GM18511 (cell line): Measurements from ENCODE around the gene MICAL3.
"Not testable (repeated sequence)": the region's sequence is repeated elsewhere in the genome, so short reads cannot be mapped to it uniquely, and the experiment has no call there.

Experiments
- ATAC-seq: cut with Tn5 transposase; IDR thresholded peaks from one replicate; pipeline ENCODE4 v1.9.1; 2021; ENCODE audit warnings: mild to moderate bottlenecking, moderate library complexity; ENCODE audit not compliant: unreplicated experiment

Gene MICAL3

GRCh38 chr22:18024276-18024939 lies at the start of gene MICAL3:
Gene MICAL3, minus strand, starts transcription at chr22:18024561. Its CDS starts 117,749 bp downstream, at chr22:17906812.
- ATAC-seq = no peak

- not testable (repeated sequence) for ATAC-seq
Observed at GRCh38 chr22:18073927-18074326, 49.6 kb upstream of the MICAL3 start.

- no peak for ATAC-seq
Observed at GRCh38 chr22:18073467-18073866, 49.1 kb upstream of the MICAL3 start.

- no peak for ATAC-seq
Observed at GRCh38 chr22:18071968-18072310, 47.6 kb upstream of the MICAL3 start.

GRCh38 chr22:18071307-18071967 lies 47.1 kb upstream of the MICAL3 start:
- not testable (repeated sequence) for ATAC-seq

GRCh38 chr22:18070556-18071306 lies 46.4 kb upstream of the MICAL3 start:
- ATAC-seq = no peak

GRCh38 chr22:18070041-18070440 lies 45.7 kb upstream of the MICAL3 start:
- ATAC-seq = no peak

- no peak for ATAC-seq
Observed at GRCh38 chr22:18069041-18069440, 44.7 kb upstream of the MICAL3 start.

- no peak for ATAC-seq
Observed at GRCh38 chr22:18068381-18068988, 44.1 kb upstream of the MICAL3 start.

- ATAC-seq = no peak
Observed at GRCh38 chr22:18067548-18068341, 43.4 kb upstream of the MICAL3 start.

GRCh38 chr22:18067121-18067520 lies 42.8 kb upstream of the MICAL3 start:
- ATAC-seq = no peak

- peak; percentile 56 for ATAC-seq
Observed at GRCh38 chr22:18066181-18066859, 42.0 kb upstream of the MICAL3 start.

GRCh38 chr22:18065256-18065655 lies 40.9 kb upstream of the MICAL3 start:
- ATAC-seq = no peak

- ATAC-seq = no peak
Observed at GRCh38 chr22:18064636-18065035, 40.3 kb upstream of the MICAL3 start.

GRCh38 chr22:18063715-18064114 lies 39.4 kb upstream of the MICAL3 start:
- not testable (repeated sequence) for ATAC-seq

- no peak for ATAC-seq
Observed at GRCh38 chr22:18063306-18063705, 38.9 kb upstream of the MICAL3 start.

- no peak for ATAC-seq
Observed at GRCh38 chr22:18062421-18062820, 38.1 kb upstream of the MICAL3 start.

GRCh38 chr22:18060646-18061620 lies 36.6 kb upstream of the MICAL3 start:
- ATAC-seq = no peak

GRCh38 chr22:18059991-18060390 lies 35.6 kb upstream of the MICAL3 start:
- ATAC-seq = no peak
